ENCODE measurements around the gene ADAP1.
"Not testable (repeated sequence)": the region's sequence is repeated elsewhere in the genome, so short reads cannot be mapped to it uniquely, and the experiment has no call there.

ADAP1 gene

DNA sequence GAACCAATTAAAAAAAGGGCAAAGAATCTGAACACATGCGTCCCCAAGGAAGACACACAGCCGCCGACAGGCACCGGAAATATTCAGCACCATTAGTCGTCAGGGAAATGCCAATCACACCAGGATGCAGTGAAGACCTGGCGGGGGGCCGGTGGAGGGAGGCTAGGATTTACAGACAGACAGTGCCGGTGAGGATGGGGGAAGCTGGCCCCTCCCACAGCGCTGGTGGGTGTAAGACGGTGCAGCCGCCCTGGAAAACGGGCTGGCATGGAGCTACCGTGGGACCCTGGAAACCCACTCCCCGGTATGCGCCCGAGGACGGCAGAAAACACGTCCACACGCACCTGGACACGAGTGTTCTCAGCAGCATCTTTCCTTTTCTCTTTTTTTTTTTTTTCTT lies 4.8 kb upstream of the ADAP1 start:
- DNase-seq (ENCODE audit: low spot score) = no peak

GRCh38 chr7:958221-959200 lies 4.0 kb upstream of the ADAP1 start:
- DNase-seq (ENCODE audit: low spot score) = no peak

- no peak for DNase-seq (ENCODE audit: low spot score)
Observed at GRCh38 chr7:957418-958220, 3.1 kb upstream of the ADAP1 start.

DNA sequence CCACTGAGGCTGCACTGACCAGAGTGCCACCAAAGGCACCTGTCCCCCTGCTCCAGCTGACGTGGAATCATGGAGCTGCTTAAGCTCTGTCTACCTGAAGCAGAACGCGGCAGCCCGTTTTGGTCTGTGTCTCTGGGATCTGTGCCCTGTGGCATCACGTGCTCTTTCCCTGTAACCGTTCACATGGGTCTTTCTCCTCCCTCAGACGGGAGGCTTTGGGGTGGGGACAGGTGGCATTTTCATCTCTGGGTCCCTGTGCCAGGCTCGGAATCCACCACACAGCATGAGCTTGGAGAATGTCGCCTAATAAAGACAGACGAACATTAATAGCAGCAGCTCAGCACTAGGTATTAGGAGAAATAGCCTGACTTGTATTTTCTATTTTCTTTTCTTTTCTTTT lies 1.6 kb upstream of the ADAP1 start:
- DNase-seq (ENCODE audit: low spot score) = no peak

DNA sequence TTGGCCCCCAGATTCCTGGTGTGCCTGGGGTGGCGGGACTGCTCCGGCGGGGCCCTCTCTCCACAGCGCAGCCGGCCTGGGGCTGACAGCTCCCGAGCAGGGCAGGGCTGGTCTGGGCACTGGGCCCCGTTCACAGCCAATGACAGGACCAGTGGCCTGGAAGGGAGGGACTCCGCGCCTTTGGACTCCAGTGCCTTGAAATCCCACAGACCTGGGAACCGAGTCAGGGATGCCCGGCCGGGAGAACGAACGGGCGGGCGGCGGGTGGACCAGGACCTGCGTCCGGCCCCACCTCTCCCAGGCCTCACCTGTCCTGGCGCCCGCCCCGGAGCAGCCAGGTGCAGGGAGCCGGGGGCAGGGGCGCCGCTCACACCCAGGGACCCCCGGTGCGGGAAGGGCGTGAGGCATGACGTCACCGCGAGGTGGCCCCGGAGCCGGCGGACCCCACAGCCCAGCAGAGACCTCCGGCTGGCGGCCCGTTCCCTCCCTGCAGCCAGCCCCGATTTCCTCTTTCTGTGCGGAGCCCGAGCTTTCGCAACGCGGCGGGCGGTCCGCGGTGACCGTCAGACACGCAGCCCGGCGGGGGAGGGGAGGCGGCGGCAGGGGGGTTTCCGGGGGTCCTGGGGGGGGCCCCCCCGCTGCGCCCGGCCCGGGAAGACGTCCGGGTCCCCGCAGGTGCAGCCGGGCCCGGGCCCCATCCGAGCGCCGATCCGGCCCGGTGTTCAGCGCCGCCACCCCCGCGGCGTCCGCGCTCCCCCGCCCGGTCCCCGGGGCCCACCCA lies 743 bp downstream of the ADAP1 start:
- peak; percentile 76 for DNase-seq (ENCODE audit: low spot score)

DNA sequence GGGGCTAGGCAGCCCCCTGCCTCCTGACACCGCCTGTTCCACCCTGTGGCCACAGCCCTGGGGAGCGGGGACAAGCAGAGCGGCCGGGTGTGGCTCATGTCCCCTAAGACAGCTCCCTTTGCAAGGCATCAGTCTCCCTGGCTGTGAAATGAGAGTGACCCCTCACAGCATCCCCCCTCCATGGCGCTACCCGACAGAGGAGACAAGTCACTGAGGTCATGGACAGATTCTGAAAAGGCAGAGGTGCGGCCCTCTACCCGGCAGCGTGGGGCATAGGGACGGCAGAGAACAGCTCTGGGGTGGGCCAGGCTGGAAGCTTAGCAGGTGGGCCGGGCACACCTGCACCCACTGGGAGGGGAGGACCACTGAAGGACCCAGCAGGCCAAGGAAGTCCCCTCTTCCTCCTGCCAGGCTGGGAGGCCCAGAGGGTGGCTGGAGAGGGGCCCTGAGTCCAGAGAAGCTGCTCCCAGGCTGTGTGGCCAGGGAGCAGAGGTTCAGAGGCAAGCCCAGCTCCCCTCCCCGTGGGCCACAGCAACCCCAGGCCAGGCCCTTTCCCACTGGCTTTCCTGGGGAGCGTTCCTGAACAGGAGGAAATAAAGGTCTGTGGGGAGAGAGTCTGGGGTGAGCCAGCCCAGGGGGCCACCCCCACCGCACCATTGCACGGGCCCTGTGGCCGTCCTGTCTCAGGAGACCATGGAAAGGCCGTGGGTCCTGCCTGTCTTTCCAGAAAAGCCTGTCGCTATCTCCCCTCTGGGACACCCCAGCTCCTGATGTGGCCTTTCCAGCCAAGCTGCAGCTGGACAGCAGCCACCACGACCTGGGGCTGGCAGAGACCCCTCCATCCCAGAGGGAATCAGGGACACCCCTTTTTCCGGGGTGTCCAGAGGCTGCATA lies 1.7 kb downstream of the ADAP1 start:
- DNase-seq (ENCODE audit: low spot score) = no peak

DNA sequence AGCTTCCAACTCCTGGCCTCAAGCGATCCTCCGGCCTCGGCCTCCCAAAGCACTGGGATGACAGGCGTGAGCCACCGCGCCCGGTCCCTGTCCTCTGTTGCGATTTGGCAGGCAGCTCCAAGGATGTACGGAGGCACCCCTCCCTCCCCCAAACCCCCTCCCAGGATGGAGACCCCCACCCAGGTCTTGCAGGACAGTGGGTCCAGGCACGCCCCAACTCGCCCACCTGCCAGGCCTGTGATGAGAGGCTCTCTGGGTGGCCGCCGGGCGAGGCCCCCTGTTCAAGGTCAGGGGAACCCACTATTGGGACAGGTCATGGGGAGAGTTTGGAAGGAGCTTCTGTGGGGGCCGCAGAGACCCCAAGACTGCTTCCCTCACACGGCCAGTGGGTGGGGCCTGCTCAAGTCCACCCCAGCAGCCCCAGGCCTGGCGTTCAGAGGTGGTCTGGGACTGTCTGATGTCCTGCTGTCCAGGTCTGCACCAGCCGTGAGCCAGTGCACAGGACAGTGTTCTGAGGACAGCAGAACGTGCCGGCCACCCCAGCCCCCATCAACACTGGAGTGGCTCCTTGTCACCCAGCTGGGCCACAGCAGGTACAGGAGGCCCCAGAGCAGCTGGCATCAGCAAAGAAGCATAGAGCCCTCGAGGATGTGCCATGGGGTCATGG lies 2.5 kb downstream of the ADAP1 start:
- DNase-seq (ENCODE audit: low spot score) = no peak

GRCh38 chr7:949021-949934 lies 5.2 kb downstream of the ADAP1 start:
- no peak for DNase-seq (ENCODE audit: low spot score)

DNA sequence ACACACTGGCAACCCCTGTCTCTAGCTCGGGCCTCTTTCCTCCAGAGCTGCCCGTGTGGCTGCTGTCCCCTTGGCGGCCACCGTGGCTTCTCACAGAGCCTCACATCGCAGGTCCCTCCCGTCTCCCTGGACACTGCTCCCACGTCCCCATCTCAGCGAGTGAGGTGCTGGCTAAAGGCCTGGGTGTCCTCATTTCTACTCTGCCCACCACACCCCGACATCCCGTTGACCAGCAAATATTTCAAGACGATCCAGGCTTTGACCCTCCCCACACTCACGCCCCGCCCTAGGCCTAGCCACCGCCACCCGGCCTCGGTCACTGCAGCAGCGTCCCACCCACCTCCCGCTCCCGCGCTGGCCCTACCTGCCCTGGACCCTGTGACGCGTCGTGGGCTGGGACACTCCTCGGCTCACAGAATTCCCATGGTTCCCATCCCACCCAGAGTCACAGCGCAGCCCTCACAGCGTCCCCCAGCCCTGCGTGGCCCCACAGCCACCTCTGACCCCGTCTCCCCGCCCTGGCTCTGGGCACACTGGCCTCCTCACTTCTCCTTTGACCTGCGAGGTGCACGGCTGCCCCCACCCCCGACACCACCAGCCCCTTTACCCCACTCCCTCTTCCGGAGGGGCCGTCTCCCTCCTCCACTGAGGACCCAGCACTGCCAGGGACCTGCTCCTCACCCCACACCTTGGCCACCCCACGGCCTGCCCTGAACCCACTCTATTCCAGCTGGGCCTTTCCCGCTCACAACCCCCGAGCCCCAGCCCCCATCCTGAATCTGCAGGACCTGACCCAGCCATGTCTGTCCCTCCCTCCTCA lies 6.9 kb downstream of the ADAP1 start:
- DNase-seq (ENCODE audit: low spot score) = no peak

GRCh38 chr7:946256-946996 lies 8.1 kb downstream of the ADAP1 start:
- no peak for DNase-seq (ENCODE audit: low spot score)

DNA sequence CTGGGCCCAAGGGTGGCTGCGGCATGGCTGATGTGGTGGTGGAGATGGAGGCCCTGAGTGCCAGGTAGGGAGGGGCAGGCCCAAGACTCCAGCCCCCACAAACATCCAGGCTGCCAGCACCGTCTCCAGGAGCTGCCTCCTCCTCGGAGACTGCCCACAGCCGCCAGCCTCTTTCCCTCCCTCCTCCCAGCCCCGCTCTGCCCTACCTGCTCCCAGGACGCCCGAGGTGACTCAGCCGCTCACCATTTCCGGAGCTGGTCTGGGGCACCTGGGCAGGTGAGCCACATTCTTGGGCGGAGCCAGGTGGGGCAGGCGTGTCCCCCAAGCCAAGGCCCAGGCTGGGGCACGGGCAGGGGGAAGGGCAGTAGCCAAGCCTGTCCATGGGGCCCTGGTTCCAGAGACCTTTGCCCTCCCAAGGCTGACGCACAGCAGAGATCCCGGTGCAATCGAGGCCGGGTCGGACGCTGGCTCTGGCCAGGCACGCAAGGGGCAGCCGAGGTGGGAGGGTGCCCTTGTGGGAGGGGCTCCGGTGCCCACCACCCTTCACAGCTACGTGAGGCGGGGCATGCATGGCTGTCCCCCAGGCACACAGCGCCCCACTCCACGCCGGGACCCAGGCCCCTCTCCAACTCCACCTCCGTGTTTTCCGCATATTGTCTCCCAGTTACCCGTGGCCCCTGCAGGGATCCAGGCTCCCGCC lies 8.8 kb downstream of the ADAP1 start:
- no peak for DNase-seq (ENCODE audit: low spot score)

DNA sequence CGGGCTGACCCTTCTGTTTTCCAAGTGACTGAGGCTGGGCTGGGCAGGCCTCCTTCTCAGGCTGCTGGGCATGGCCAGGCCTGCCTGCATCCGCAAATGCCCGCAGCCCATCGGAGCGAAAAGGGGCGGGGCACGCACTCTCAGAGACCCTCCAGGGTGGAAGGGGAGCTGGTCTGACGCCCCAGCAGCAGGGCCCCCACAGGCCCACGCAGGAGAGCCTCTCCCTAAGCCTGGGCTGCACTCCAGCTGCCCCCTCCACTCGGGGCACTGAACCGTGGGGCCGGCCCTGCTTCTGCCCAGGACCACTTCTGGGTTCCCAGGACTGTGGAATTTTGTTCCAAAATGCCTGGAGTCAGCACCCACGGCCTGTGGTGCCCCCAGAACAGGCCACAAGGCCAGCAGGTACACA lies 9.3 kb downstream of the ADAP1 start:
- no peak for DNase-seq (ENCODE audit: low spot score)

DNA sequence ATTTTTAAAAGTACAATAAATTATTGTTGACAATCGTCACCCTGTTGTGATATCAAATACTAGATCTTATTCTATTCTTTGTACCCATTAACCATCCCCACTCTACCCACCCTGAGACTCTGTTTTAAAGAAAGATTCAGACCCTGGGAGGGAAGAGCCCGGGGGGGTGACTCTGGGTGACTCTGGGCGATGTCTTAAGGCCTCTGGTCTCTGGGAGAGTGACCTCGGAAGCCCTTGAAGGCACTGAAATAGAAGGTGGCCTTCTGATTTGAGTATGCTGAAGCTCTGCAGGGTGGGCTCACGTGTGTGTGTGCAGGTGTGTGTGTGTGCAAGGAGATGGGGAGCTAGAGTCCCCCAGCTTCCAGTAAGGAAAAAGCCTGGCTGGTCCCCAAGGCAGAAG lies 9.7 kb downstream of the ADAP1 start:
- DNase-seq (ENCODE audit: low spot score) = no peak

DNA sequence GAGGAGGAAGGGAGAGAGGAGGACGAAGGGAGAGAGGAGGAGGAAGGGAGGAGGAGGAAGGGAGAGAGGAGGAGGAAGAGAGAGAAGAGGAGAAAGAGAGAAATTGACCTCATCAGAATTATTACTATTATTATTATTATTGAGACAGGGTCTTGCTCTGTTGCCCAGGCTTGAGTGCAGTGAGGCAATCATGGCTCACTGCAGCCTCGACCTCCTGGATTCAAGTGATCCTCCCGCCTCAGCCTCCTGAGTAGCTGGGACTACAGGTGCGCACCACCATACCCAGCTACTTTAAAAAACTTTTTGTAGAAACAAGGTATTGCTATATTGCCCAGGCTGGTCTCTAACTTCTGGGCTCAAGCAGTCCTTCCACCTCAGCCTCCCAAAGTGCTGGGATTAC lies 10.7 kb downstream of the ADAP1 start:
- not testable (repeated sequence) for DNase-seq (ENCODE audit: low spot score)

GRCh38 chr7:940599-941408 lies 13.7 kb downstream of the ADAP1 start:
- DNase-seq (ENCODE audit: low spot score) = no peak

- no peak for DNase-seq (ENCODE audit: low spot score)
Observed at GRCh38 chr7:939843-940242, 14.6 kb downstream of the ADAP1 start.
